Medulla oblongata (tissue), 1 donor: Measurements from ENCODE around the gene TBXAS1.
"Not testable (repeated sequence)": the region's sequence is repeated elsewhere in the genome, so short reads cannot be mapped to it uniquely, and the experiment has no call there.

Source experiments
- DNase-seq: peaks from one replicate; pipeline ENCODE4 v3.0.0-alpha.2; 2015; ENCODE audit errors: extremely low spot score

Gene TBXAS1

GRCh38 chr7:139827042-139827441 lies 2.0 kb upstream of the TBXAS1 start:
- DNase-seq = no peak

- DNase-seq = no peak
Measured at GRCh38 chr7:139828446-139828845, 618 bp upstream of the TBXAS1 start.

GRCh38 chr7:139829775-139830117 lies 682 bp downstream of the TBXAS1 start:
- DNase-seq = no peak

- no peak for DNase-seq
Measured at GRCh38 chr7:139830292-139830691, 1.2 kb downstream of the TBXAS1 start.

- no peak for DNase-seq
Measured at GRCh38 chr7:139830782-139831501, 1.9 kb downstream of the TBXAS1 start.

DNA sequence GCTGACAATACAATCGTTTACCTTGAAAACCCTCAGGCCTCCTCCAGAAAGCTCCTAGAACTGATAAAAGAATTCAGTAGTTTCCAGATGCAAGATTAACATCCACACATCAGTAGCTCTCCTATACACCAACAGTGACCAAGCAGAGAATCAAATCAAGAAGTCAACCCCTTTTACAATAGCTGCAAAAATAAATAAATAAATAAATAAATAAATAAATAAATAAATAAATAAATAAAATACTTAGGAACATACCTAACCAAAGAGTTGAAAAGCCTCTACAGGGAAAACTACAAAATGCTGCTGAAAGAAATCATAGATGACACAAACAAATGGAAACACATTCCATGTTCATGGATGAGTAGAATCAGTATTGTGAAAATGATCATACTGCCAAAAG lies 6.8 kb downstream of the TBXAS1 start:
- not testable (repeated sequence) for DNase-seq

GRCh38 chr7:139837291-139837690 lies 8.2 kb downstream of the TBXAS1 start:
- not testable (repeated sequence) for DNase-seq

DNA sequence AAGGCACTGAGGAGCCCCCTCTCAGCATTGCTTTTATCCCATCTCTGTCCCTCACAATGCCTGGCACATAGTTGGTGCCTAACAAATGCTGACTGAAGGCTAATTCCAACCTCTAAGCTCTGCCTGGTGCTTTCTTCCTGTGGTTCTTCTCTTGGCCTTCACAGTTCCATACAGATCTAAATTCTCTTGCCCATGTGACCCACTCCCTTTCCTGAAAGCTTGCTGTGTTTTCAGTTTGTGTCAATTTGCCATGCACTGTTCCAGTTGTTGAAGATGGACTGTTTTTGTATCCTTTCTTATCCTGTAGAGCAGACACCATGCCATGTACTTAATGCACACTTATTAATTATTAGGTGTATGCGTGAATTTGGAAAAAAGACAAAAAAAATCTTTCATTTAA lies 9.2 kb downstream of the TBXAS1 start:
- no peak for DNase-seq

DNA sequence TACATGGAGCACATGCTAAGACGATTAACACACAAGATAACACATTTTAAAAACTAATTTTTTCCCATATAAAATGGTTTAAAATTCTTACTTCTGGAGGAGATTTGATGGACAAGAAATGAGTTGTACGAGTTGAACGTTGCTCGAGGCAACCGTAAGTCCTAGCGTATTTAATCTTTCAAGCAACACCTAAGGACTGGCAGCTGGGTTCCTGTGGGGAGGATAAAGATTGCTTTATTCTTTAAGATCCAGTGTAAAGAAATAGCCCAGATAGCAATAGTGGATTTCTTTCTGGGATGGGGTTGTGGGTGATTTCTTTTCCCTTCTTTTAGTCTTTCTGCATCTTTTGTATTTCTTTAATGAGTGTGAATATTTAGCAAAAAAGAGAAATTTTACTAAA lies 9.8 kb downstream of the TBXAS1 start:
- no peak for DNase-seq

- no peak for DNase-seq
Measured at GRCh38 chr7:139840776-139841175, 11.7 kb downstream of the TBXAS1 start.

DNA sequence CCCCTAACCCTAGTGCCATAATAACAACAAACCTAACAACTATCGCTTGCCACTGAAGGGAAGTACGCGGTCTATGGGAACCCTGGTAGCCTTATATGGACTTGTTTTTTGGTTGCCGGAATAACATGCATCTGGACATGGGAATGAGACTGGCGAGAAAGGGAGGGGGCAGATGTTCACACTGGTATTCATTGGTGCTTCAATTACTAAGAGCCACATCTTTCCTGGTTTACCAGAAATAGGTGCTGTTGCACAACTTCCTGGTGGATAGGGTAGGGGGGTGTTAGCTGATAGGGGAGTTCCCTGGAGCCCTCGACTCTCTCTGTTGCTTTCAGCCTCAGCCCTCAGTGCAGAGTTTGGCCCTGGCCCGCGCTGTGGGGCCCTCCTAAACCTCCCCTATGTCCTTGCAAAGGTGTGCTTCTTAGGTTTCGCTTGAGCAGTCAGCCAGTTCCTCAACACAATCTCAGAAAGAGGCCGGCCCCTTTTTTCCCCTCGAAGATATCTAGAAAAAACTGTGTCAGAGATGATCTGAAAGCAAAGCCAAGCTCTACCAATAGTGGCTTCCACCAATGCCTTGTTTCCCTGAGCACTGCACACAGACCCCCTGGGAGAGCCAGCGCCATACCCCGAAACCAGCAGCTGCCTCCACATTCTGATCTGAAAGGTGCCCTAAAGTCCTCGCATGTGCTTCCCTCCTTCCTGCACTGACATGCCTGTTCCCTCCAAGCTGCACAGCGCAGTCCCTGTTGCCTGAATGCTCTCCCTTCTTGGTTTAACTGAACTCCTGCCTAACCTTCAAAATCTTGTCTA lies 13.5 kb downstream of the TBXAS1 start:
- DNase-seq = no peak

DNA sequence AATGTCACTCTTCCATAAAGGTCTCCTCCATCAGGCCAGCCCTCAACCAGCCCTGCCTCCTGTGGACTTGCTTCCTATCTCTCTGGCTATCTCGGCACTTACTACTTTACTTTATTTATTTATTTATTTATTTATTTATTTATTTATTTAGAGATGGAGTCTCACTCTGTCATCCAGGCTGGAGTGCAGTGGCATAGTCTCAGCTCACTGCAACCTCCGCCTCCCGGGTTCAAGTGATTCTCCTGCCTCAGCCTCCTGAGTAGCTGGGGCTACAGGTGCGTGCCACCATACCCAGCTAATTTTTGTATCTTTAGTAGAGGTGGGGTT lies 14.1 kb downstream of the TBXAS1 start:
- not testable (repeated sequence) for DNase-seq

GRCh38 chr7:139844779-139845442 lies 15.8 kb downstream of the TBXAS1 start:
- DNase-seq = no peak

DNA sequence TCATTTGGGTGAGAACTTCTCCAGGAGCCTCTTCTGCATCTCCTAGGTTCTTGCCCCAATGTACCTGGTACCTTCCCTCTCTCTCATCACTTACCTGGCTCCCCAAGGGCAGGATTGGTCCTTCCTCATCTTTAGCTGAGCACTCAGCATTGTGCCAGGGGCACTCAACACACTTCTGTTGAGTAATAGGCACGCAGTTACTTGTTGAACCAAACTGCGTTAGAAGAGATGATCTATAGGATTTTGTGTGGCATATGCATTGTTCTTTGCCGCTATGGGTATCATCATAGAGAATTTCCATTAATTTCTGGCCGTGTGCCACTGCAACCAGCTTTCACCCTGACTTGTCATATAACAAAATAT lies 16.4 kb downstream of the TBXAS1 start:
- no peak for DNase-seq

GRCh38 chr7:139846297-139846696 lies 17.2 kb downstream of the TBXAS1 start:
- DNase-seq = no peak

- no peak for DNase-seq
Measured at GRCh38 chr7:139848274-139848673, 19.2 kb downstream of the TBXAS1 start.

DNA sequence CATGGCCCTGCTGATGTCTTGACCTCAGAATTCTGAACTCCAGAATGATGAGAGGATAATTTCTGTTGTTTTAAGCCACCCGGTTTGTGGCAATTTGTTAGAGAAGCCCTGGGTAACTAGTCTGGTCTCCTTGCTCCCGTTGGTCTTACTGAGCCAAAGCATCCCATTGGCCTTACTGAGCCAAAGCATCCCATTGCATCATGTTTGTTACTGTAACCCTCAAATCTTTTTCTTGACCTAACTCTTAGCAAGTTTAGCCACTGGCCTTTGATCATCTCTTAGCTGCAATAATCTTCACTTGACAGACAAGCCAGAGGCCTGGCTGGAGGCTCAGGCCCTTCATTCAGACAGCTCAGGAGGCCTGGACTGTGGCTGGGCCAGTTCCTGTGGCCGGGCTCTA lies 21.8 kb downstream of the TBXAS1 start:
- no peak for DNase-seq

DNA sequence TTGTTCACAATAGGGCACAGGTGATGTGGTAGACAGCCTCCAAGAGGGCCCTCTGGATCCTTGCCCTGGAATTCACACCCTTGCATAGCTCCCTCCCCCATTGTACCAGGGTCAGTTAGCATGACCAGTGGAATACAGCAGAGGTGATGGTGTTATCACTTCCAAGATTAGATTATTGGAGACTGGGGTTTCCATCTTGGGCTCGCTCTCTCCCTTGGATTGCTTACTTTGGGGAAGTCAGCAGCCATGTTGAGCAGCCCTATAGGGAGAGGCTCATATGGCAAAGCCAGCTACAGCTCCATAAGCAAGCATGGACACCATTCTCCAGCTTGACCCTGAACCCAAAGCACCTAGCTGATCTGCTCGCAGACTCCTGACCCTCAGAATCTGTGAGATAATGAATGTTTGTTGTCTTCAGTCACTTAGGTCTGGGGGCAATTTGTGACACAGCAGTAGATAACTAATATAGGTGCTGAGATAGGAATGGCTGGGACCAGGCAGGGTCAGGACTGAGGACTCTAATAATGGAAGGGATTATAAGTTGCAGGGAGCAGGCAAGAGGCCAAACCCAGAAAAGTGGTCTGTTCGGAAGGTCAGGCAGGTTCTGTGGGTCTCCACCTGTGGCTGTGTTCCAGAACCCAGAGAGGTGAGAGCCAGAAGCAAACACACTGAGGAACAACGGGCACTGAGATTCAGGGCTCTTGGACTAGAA lies 22.9 kb downstream of the TBXAS1 start:
- no peak for DNase-seq

DNA sequence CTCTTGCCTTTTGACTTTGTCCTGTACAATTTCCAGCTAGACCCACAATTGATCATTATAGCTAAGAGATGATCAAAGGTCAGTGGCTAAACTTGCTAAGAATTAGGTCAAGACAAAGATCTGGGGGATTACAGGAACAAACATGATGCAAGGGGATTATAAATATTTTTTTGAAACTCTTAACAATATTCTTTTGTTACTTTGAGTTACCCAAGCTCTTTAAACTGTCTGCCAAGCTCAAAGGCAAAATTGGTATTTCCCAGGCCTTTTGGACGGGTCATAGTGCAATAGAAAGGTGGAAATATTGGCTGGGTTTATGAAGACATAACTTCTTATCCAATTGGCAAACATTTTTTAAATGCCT lies 23.4 kb downstream of the TBXAS1 start:
- DNase-seq = no peak

- DNase-seq = no peak
Measured at GRCh38 chr7:139853506-139854123, 24.6 kb downstream of the TBXAS1 start.

DNA sequence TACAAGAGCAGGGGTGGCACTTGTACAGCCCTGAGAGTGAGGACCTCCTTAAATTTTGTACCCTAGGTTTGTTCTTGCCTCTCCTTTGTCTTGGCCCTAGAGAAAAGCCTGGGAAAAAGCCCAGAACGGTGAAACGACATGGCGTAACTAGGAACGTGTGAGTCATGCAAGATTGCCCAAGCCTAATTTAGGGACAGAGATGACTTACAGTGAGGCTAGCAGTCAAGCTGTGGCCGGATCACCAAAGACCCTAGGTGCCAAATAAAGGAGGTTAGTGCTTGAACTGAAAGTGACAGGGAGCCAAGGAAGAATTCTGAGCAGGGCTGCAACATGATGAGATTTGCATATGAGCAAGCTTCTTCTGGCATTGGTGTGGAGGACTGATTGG lies 25.1 kb downstream of the TBXAS1 start:
- DNase-seq = no peak
